Measurements from ENCODE around the gene CELF2. TPM values are rescaled to one million over a fixed set of nuclear protein-coding genes. Genes with fewer than 3 reads are reported as not detected.

Gene CELF2
- total RNA-seq, 4 donors from 2014 or later: 106 to 127 (median 120) TPM

GRCh38 chr10:11156480-11156879, 138.8 kb downstream of the CELF2 start:
- DNase-seq (ENCODE audit: low spot score in 2 of 2): no peak
- no peak overlapping the region for H3K4me3 ChIP-seq
- no peaks in the 10 kb centered on the region for H3K9me3 ChIP-seq
- WGBS, 2 donors: 97% methylated on average over 12 of the region's 12 CpGs
- peaks cover 0 to 89% (median 27%) of the 10 kb centered on the region in 4 donors for H3K4me1 ChIP-seq
- TF ChIP-seq POLR2A (IDR thresholded peaks at IDR 0.05) (no peak), CTCF (IDR thresholded peaks at IDR 0.05) (no peak), EP300 (IDR thresholded peaks at IDR 0.05) (no peak)
- no peaks in the 10 kb centered on the region for H3K27me3 ChIP-seq
- no peaks in the 10 kb centered on the region for H3K36me3 ChIP-seq
- H3K27ac ChIP-seq: no peak overlapping the region

GRCh38 chr10:11157292-11158076, 139.8 kb downstream of the CELF2 start:
- Histone ChIP-seq H3K27ac (no peak overlapping the region), H3K4me1 (peaks cover 0 to 90% (median 28%) of the 10 kb centered on the region in 4 donors), H3K9me3 (no peaks in the 10 kb centered on the region), H3K4me3 (no peak overlapping the region), H3K27me3 (no peaks in the 10 kb centered on the region), H3K36me3 (no peaks in the 10 kb centered on the region)
- no peak for TF ChIP-seq POLR2A (IDR thresholded peaks at IDR 0.05)
- TF ChIP-seq EP300 (IDR thresholded peaks at IDR 0.05): no peak
- no peak for TF ChIP-seq CTCF (IDR thresholded peaks at IDR 0.05)
- 91 to 97% methylated on average over 8 of the region's 8 CpGs for WGBS, 2 donors
- no peak for DNase-seq (ENCODE audit: low spot score in 2 of 2)

GRCh38 chr10:11158080-11158479, 140.4 kb downstream of the CELF2 start:
- Histone ChIP-seq H3K27me3 (no peaks in the 10 kb centered on the region), H3K4me3 (no peak overlapping the region), H3K36me3 (no peaks in the 10 kb centered on the region), H3K27ac (no peak overlapping the region), H3K4me1 (peaks cover 0 to 90% (median 33%) of the 10 kb centered on the region in 4 donors), H3K9me3 (no peaks in the 10 kb centered on the region)
- TF ChIP-seq EP300 (IDR thresholded peaks at IDR 0.05) (no peak), POLR2A (IDR thresholded peaks at IDR 0.05) (no peak), CTCF (IDR thresholded peaks at IDR 0.05) (no peak)
- no peak for DNase-seq (ENCODE audit: low spot score in 2 of 2)
- WGBS, 2 donors: 92 to 97% methylated on average over 5 of the region's 5 CpGs

GRCh38 chr10:11159543-11160215, 142.0 kb downstream of the CELF2 start:
- 54 to 56% methylated on average over 8 of the region's 8 CpGs for WGBS, 2 donors
- H3K27me3 ChIP-seq: no peaks in the 10 kb centered on the region
- DNase-seq (ENCODE audit: low spot score in 2 of 2): no peak
- TF ChIP-seq EP300 (IDR thresholded peaks at IDR 0.05) (no peak), POLR2A (IDR thresholded peaks at IDR 0.05) (no peak), CTCF (IDR thresholded peaks at IDR 0.05) (no peak)
- H3K27ac ChIP-seq: peak overlapping the region in 2 of 4 donors; percentile 13 to 54
- no peaks in the 10 kb centered on the region for H3K9me3 ChIP-seq
- H3K36me3 ChIP-seq: no peaks in the 10 kb centered on the region
- H3K4me1 ChIP-seq: peaks cover 0 to 90% (median 32%) of the 10 kb centered on the region in 4 donors
- H3K4me3 ChIP-seq: no peak overlapping the region

GRCh38 chr10:11161096-11161495, 143.4 kb downstream of the CELF2 start:
- H3K4me3 ChIP-seq: no peak overlapping the region
- WGBS, 2 donors: 76 to 79% methylated on average over 8 of the region's 8 CpGs
- TF ChIP-seq EP300 (IDR thresholded peaks at IDR 0.05): peak in 1 of 2 donors; percentile 27
- no peak for TF ChIP-seq POLR2A (IDR thresholded peaks at IDR 0.05)
- peak overlapping the region in 3 of 4 donors; percentile 91 to 95 (median 95) for H3K27ac ChIP-seq
- DNase-seq (ENCODE audit: low spot score in 2 of 2): peak in 1 of 2 donors; percentile 44
- H3K27me3 ChIP-seq: no peaks in the 10 kb centered on the region
- peaks cover 0 to 77% (median 29%) of the 10 kb centered on the region in 4 donors for H3K4me1 ChIP-seq
- no peaks in the 10 kb centered on the region for H3K9me3 ChIP-seq
- no peaks in the 10 kb centered on the region for H3K36me3 ChIP-seq
